Measurements from ENCODE around the gene MFSD6. TPM values are rescaled to one million over a fixed set of nuclear protein-coding genes. Genes with fewer than 3 reads are reported as not detected.

MFSD6 gene
- polyA plus RNA-seq, 4 donors = 14.2 to 18.1 (median 15.7) TPM

DNA sequence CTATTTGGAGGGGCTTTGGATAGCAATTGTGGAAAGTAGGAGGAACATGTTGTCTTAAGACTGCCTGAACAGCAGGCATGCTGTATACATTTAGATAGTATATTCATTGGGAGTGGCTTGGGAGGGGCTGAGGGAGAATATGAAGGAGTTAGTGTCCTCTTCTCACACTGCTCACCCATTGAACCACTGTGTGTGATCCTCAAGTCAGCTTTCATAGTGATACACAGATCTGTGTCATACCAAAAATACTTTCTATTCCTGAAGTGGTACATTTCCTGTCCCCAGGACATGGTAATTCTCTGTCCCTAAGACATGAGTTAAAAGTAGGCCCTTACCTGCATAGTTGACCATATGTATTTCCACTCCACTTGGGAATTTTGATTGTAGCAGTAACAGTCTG lies 116.8 kb downstream of the MFSD6 start:
- no peak for DNase-seq (ENCODE audit: low read depth in 4 of 4, low spot score in 3 of 4)

DNA sequence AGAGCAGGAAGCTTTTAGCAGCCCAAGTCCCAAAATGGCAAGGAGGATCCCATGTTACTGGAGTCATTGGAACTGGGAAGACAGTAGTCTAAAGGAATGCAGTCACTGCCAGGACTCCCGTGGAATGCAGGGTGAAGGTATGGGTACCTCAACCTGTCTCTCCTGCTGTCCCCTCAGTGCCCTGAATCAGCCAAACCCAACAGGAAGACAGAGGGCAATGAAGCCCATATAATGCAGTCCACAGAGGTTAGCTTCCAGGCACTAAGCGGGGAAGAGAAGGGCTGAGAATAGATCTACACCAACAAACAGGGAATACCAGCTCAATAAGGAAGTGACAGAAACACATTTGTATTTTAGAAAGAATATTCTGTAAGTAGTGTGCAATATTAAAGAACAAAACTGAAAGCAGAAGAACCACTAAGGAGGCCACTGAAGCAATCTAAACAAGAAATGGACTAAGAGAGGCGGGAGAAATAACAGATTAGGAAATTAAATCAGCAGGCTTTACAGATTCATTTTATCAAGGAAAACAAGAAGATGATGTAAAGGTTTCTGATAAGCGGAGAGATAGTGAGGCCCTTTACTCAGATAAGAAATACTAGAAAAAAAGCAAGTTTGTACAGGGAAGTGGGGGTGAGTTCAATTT lies 118.1 kb downstream of the MFSD6 start:
- DNase-seq (ENCODE audit: low read depth in 4 of 4, low spot score in 3 of 4) = no peak

DNA sequence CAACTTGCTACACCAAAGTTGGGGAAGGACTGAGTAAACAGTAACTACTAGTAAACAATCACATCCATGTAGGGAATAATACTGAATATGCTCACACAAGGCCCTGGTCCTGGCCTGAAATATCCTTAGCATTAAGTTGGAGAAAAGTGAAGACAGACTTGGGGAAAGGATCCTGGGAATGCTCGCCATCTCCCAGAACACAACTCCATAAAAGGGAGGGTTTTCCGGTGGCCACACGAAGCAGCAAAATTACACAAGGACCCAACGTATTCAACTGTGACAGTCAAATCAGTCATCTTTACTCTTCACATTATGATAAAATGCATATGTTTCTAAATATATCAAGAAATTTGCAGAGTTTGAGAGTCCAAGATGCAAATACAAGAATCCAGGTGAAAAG lies 119.1 kb downstream of the MFSD6 start:
- no peak for DNase-seq (ENCODE audit: low read depth in 4 of 4, low spot score in 3 of 4)

DNA sequence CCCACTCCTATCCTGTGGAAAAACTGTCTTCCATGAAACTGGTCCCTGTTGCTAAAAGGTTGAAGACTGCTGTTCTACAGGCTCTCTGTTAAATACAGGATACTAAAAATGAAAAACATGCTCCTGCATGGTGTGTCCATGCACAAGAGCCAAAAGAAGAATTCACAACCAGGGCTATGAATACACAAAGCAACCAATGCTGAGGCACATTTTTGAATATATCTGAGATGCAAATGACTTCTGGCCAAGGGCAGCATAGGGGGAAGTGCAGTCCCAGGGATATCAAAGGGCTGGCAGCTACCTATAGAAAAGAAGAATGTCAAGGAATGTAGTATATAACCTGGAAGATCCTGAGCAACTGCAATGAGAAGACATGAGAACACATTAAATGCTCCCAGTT lies 119.8 kb downstream of the MFSD6 start:
- DNase-seq (ENCODE audit: low read depth in 4 of 4, low spot score in 3 of 4) = no peak

DNA sequence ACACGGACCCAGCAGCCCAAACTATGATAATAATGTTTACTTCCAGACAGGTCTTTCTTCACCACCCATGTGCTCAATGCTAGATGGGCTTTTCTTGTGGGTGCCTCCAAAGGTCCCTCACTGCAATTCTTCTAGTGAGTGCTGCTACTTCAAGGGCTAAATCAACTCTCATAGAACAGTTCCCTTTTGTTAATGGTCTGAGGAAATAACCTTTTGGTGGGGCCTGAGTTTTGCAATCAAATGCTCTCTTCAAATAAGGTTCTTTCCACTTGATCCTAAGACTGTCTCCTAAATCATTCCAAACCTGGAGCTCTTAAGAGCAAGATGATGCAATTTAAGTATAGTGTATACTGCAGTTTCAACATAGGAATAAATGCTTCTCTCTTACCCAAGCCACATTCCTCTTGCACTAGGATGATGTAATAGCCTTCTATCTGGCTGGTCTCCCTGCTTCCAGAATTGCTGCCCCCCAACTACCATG lies 120.4 kb downstream of the MFSD6 start:
- DNase-seq (ENCODE audit: low read depth in 4 of 4, low spot score in 3 of 4) = no peak

DNA sequence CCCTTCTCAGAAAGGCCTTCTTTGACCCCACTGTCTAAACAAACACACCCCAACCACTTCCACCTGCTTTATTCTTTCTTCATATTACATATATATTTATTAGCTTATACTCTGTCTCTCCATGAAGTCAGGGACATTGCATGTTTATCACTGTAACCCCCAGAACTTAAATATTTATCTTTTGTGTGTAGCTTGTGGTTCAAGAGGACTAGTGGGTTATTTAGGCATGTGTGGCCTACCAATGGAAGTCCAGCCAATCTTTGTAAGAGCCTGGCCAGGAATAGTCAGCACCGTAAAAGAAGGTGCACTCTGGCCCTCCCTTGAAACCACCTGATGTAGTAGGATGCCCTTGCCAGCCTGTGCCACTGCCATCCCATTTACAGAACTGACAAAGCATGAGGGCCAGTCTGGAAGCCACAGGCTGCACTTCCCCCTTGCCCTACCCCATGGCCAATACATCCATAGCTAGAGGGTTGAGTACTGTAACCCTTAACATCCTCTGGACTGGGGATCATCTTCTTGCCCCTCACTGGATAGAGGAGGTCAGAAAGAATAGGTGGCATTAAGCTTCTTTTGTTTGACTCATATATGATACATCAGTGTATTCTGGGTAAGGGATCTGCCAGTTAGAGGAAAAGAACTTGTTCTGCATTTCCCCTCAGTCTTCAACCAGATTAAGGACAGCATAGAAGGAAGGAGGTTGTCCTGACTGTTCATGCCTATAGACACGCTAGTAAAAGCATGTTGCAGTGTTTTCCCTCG lies 121.5 kb downstream of the MFSD6 start:
- DNase-seq (ENCODE audit: low read depth in 4 of 4, low spot score in 3 of 4) = no peak

DNA sequence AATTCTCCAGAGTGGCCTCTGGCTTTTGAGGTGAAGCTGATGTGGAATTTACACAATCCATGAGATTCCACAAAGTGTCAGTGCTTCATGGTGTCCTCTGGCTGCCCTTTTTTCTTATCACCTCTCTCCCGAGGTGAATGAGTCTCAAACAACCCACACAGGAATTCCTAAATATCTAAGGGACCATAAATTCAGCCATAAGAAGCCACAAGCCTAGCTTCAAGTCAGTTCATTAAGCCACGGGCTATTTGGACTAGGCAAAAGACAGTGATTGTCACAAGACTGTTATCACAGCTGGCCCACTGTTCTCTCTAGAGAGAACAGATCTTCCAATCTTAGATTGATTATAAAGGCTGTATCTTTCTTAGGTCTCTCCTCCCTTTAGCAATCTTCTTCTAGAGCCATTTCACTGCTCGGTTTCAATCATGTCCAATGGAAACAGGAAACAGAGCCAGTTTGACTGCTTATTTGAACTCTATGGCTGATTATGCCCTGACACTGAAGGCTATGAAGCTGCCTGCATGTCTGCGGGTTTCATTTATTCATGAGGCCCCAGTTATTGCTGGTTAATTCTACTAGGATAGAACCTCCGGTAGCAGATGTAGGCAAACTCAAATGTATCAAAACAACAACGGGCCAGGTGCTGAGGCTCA lies 122.2 kb downstream of the MFSD6 start:
- DNase-seq (ENCODE audit: low read depth in 4 of 4, low spot score in 3 of 4) = no peak

DNA sequence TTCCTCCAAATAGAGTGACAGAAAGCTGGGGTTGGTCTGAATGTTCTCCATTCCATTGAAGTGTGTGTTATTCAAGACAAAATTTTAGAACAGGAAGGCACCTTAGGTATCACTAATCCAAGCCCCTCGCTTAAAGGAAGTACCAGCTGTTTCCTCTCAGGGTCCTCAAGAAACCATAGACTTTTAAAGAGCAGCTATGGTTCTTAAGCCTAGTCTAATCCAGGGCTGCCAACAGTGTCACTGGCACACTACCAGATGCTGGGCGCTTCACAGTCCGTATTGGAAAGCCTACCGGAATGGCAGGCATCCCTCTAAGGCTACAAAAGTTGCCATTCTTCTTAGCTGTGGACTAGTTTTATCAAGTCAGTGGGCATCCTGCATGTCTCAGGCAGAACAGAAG lies 124.4 kb downstream of the MFSD6 start:
- DNase-seq (ENCODE audit: low read depth in 4 of 4, low spot score in 3 of 4) = no peak

DNA sequence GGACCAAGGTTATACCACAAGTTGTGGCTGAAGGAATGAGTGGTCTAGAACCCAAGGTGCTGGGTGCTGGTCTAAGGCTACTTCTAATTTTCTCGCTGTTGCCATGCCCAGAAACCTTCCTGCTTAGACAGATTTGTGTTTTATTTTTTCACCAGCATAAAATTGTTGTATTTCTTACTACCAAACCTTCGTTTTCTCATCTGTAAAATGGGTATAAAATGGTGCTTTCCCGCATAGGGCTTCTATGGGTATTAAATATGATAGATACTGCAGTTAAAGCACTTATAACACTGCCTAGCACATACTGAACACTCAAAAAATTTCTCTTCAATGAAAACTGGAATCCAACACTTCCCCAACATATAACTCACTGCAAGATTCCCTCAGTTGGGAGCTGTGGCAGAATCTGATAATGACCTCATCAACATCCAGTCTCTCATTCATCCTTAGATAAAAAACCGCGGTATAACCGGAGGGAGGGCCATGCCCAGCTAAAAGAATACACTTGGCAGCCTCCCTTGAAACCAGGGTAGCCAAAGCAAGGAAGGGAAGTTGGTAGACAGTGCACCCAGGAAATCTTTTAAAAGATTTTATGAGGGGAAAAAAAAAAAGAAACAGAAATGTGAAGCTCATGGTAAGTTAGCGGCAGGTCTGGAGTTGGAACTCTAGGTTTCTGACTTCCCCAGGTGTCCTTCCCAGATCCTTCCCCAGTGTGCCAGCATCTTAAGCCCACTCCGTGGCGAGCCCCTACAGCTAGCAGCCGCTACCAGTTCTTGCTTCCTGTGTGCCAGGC lies 125.2 kb downstream of the MFSD6 start:
- no peak for DNase-seq (ENCODE audit: low read depth in 4 of 4, low spot score in 3 of 4)

DNA sequence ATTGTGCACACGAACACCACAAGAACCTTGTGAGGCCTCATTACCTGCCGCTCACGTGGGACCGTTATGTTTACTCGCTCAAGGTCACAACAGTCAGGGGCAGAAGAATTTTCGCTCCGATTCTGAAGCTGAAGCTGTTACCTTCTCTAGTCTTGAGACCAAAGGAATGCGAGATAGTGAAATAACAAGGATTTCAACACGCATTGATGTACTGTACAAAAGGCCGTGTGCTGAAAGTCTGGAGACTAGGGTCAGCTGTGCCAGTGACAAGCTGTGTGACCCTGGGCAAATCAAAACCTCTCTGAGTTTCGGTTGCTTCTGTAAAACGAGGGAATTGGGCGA lies 125.8 kb downstream of the MFSD6 start:
- DNase-seq (ENCODE audit: low read depth in 4 of 4, low spot score in 3 of 4) = no peak

DNA sequence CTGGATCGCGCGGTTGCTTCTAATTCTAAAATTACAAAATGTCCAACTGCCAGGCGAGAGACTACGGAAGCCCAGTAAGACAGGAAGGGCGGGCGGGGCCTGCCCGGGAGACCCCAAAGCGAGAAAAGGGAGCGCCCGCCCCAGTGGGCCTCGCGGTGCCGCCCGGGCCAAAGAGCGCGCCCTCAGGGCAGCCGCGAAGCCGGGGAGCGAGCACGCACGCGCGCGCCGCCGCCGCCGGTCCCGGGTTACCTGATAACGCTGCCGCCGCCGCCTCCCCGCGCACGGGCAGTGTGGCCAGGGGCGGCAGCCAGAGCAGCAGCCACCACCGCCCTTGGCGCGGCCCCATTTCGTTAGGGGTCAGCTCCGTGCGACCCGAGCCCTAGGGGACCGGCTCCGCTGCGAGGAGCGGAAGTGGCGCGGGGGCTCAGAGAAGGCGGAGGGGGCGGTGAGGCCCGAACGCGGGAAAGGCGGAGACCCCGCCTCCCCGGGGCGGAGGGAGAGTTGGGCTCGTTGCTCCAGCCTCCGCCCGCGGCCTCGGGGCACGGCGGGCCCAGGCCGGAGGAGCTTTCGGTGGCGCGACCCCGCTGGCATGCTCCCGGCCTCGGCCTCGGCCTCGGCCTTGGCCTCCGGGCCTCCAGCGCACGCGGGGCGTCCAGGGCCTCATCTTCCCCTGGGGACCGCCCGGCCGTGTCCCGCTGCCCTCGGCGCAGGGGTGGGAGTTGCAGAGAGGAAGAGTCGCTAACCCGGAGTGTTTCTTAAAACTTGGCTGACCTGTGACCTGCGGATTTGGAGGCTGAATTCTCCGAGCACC lies 126.4 kb downstream of the MFSD6 start, which contains the start of gene NEMP2:
TSS of gene NEMP2 (minus strand) at position 413 of the 811 bp plus-strand sequence. CDS start at position 346, 67 bp downstream.
- peak; percentile 56 to 74 (median 66) for DNase-seq (ENCODE audit: low read depth in 4 of 4, low spot score in 3 of 4)

DNA sequence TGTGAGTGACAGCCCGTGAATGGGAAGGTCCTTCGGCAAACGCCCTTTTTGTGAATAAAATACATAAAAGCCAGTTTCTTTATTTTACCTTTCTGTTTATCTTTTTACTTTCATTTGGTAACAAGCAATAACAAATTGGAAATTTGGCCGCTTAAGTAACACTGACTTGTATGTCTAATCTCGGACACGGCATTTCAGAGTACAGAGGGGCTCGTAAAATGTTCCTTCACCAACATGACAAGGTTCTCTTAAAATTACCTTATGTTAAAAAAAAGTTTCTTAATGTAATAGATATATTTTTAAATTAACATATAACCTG lies 126.9 kb downstream of the MFSD6 start:
- DNase-seq (ENCODE audit: low read depth in 4 of 4, low spot score in 3 of 4) = no peak

DNA sequence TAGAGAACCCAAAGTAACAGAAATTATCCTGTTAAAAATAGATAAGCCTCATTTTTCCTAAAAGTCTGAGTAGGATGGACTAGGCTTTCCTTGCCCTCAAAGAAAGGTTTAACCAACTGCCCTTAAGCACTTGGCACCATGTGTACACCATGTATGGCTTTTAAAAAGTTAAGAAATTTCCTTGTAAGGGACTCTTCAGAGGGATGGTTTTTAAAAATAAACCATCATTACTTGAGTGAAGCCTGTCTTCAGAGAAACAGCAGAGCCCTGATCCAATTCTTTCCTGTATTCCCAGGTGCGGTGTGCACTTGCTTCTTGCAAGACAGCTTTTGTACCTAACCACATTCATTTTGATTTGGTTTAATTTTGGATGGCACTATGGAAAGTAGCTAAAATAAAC lies 127.4 kb downstream of the MFSD6 start:
- no peak for DNase-seq (ENCODE audit: low read depth in 4 of 4, low spot score in 3 of 4)

DNA sequence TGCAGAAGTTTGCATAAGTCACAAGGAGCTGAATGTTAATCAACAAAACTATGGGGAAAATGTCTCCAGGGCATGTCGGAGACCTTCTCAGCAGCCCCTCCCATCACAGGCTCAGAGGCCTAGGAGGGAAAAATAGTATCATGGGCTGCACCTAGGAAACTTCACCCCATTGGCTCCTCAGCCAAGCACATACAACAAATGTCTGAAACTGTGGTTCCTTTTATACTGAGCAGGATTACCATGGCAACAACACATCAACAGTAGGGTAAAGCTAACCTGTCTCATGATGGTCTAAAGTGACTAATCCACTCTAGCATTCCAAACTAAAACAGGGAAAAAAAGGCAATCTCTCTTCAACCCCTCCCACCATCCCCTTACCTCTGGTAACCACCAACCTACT lies 129.6 kb downstream of the MFSD6 start:
- DNase-seq (ENCODE audit: low read depth in 4 of 4, low spot score in 3 of 4) = no peak

DNA sequence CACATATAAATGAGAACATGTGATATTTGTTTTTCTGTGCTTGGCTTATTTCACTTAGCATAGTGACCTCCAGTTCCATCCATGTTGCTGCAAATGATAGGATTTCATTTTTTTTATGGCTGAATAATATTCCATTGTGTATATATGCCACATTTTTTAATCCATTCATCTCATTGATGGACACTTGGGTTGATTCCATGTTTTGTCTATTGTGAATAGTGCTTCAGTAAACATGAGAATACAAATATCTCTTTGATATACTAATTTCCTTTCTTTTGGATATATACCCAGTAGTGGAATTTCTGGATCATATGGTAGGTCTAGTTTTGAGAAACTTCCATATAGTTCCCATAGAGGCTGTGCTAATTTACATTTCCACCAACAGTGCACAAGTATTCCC lies 130.0 kb downstream of the MFSD6 start:
- DNase-seq (ENCODE audit: low read depth in 4 of 4, low spot score in 3 of 4) = no peak

DNA sequence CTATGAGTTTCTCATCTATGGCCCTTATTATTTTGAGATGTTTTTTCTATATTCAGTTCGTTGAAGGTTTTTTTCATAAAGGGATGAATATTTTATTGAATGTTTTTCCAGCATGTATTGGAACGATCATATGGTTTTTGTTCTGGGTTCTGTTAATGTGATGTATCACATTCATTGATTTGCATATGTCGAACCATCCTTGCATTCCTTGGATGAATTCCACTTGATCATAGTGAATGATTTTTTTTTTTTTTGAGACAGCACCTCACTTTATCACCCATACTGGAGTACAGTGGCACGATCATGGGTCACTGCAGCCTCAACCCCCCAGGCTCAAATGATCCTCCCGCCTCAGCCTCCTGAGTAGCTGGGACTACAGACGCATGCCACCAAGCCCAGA lies 131.9 kb downstream of the MFSD6 start:
- no peak for DNase-seq (ENCODE audit: low read depth in 4 of 4, low spot score in 3 of 4)

DNA sequence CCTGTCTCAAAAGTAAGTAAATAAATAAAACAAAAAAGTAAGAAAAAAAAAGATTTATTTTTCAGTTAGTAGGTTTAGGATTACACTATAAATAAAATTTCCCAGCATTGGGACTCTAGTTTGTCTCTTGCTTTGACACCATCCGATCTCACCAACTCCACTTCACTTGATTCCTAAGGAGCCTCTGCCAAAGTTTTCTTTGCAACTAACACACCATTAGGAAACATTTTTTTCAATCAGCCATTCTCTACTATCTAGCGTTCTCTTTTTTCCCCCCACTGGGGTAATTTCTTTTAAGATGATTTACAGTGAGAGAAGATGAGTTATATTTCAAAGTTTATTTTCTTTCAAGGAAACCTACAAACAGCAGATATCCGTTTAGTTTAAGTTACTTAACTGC lies 136.9 kb downstream of the MFSD6 start:
- DNase-seq (ENCODE audit: low read depth in 4 of 4, low spot score in 3 of 4) = no peak

DNA sequence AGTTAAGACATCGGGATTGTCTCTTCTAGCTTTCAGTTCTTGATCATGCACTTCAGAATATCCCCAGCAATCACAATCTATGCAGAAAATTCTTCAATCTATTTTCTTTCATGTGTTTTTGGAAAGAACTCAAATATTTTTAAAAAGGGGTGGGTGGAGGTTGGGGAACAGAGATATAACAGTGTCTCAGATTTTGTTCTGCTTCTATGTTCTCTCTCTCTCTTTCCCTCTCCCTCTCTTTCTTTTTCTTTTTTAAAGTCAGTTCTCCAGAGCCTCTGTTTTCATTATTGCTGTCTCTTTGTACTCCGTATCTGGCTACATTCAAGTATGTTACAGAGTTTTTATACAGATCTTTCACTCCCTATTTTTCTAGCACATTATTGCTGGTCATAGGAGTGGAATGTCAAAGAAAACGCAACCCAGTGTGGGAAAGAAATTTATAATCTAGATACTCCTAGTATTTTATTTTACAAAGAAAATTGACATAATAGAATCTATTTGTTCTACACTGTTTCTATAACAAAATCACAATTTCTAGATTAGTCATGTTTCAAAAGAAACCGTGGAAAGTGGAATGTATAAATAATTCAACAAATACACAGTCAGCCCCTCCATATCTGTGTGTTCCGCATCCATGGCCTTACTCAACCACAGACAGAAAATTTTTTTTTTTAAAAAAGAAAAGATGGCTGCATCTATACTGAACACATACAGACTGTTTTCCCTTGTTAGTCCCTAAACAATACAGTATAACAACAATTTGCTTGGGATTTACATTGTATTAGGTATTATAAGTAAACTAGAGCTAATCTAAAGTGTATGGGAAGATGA lies 137.6 kb downstream of the MFSD6 start:
- DNase-seq (ENCODE audit: low read depth in 4 of 4, low spot score in 3 of 4) = no peak

DNA sequence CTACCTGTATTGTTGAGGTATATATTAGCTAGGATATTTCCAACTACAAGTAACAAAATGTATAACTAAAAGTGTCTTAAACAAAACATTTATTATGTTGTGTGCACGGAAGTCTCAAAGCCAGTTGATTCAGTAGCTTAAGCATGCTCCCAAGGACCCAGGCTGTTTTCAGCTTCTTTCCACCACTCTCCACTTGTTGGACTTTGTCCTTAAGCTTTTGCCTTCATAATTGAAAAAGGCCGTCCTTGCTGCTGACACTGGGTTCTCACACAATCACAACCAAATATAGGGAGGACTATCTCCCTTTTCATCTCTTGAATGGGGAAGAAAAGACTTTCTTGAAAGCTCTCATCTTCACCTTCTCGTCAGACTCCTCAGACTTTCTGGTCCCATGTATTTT lies 138.6 kb downstream of the MFSD6 start:
- DNase-seq (ENCODE audit: low read depth in 4 of 4, low spot score in 3 of 4) = no peak

All from right renal pelvis (tissue), 4 donors.